H1 (cell line): ENCODE measurements around the gene RDH16. TPM values are rescaled to one million over a fixed set of nuclear protein-coding genes. Genes with fewer than 3 reads are reported as not detected.

Experiments
- EP300 ChIP-seq, 2 experiments: IDR thresholded peaks; 1 replicate in 1 of 2; 2 replicates in 1 of 2; pipeline ENCODE4 v1.6.1; 2011 to 2012; ENCODE audit warnings: low read depth in 2 of 2, low read length in 2 of 2, mild to moderate bottlenecking in 2 of 2, borderline replicate concordance in 1 of 2, inconsistent platforms in 1 of 2, moderate library complexity in 1 of 2
- NRF1 ChIP-seq: IDR thresholded peaks from 2 replicates; pipeline ENCODE4 v1.6.1; 2011; ENCODE audit warnings: mild to moderate bottlenecking, low read depth, low read length, improper control_type of control experiment
- POU5F1 ChIP-seq: IDR thresholded peaks from 2 replicates; pipeline ENCODE4 v1.6.1; 2011; ENCODE audit warnings: low read depth, mild to moderate bottlenecking, low read length, moderate library complexity
- RNF2 ChIP-seq: fragments of 200-900, 300-1000 bp; sonication (generic); IDR thresholded peaks from 2 replicates; pipeline ENCODE4 v1.7.1; 2016; ENCODE audit warnings: borderline replicate concordance, low read depth, mild to moderate bottlenecking, antibody characterized with exemption, low read length; ENCODE audit not compliant: poor library complexity, severe bottlenecking; ENCODE audit errors: missing control alignments
- TAF1 ChIP-seq: IDR thresholded peaks from 2 replicates; pipeline ENCODE4 v1.6.1; 2011; ENCODE audit warnings: mild to moderate bottlenecking, low read depth, low read length
- polyA plus RNA-seq, 7 experiments: library from polyadenylated mRNA; depleted of rRNA in 3 of 7; stranded (reverse) in 5 of 7; unstranded in 2 of 7; fragments of >200 nt in 5 of 7; fragments of 200-250 nt in 2 of 7; gene quantifications; 1 replicate in 5 of 7; 2 replicates in 1 of 7; 4 replicates in 1 of 7; pipeline versions ENCODE4 v1.2.1 to v1.2.3, GENCODE V29; 2011 to 2013; ENCODE audit warnings: missing spikeins in 2 of 7, mixed read lengths in 2 of 7
- total RNA-seq: library from RNA; stranded (reverse); fragmentation: NEBNext Ultra II Directional; extraction: Animal tissue kit (Norgen Biotek cat#: 25700); gene quantifications from 2 replicates; pipeline ENCODE4 v1.2.1, GENCODE V29; 2021

Gene RDH16
- total and polyA plus RNA-seq, 2 of the 8 experiments (the other 6 are each of a cell fraction or from before 2014, with no cell fraction given), result 0.30 to 0.79 TPM

DNA sequence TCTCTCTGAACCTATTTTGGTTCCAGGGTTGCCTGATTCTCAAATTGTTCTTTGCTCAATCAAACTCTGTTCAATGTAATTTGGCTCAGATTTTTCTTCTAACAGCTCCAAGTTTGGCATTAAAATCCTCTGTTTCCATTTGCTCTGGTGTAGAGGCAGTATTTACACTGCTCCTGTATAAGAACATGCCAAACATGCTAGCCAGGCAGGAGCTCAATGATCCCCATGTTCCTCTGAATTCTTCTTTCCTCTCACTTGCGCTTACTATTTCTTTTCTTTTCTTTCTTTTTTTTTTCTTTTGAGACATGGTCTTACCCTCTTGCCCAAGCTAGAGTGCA is 40.4 kb downstream of the RDH16 start (continued):
- TF ChIP-seq EP300 (IDR thresholded peaks at IDR 0.05; ENCODE audit: borderline replicate concordance in 1 of 2, low read depth in 2 of 2, low read length in 2 of 2), result no peak
- TF ChIP-seq POU5F1, result no peak
- TF ChIP-seq NRF1, result no peak
- TF ChIP-seq TAF1, result no peak
- no peak for TF ChIP-seq RNF2
